ENCODE results near the gene TBC1D4. TPM values are rescaled to one million over a fixed set of nuclear protein-coding genes. Genes with fewer than 3 reads are reported as not detected.
A peak's percentile ranks its signal among the peaks of the same experiment; 100 is the strongest.

TBC1D4 gene
- polyA plus RNA-seq, 1 of the 3 experiments (the other 2 are of a cell fraction), result 8.8 TPM

GRCh38 chr13:75465236-75465635, 16.7 kb downstream of the TBC1D4 start:
- TF ChIP-seq EP300 (IDR thresholded peaks at IDR 0.05; ENCODE audit: borderline replicate concordance in 1 of 2, low read depth in 1 of 2, low read length in 1 of 2), result no peak
- WGBS (ENCODE audit: low lambda C conversion rate), result 100% methylated on average over 1 of the region's 1 CpG
- ChIA-PET CTCF (no interaction called here), POLR2A (no interaction called here)
- H4K20me1 ChIP-seq (ENCODE audit: insufficient read depth), result no peaks in the 10 kb centered on the region; the same call in 1 of the 2 replicates
- no peak overlapping the region for H3K4me3 ChIP-seq (ENCODE audit: low read depth in 2 of 2, low read length in 1 of 2)
- no peaks in the 10 kb centered on the region for H3K9me3 ChIP-seq
- no peak for DNase-seq
- no peaks in the 10 kb centered on the region; the same call in none of the 2 replicates for H3K79me2 ChIP-seq (ENCODE audit: insufficient read depth)
- no peaks in the 10 kb centered on the region for H3K27me3 ChIP-seq (ENCODE audit: insufficient read depth)
- peaks cover 0 to 3% of the 10 kb centered on the region in 2 experiments; a peak in 2 of 4 replicates for H3K4me1 ChIP-seq (ENCODE audit: control insufficient read depth in 1 of 2, insufficient read depth in 2 of 2, low read depth in 1 of 2, low read length in 1 of 2)
- no peak overlapping the region for H3K4me2 ChIP-seq
- H3K36me3 ChIP-seq (replicated peaks in 1 of 2; ENCODE audit: control insufficient read depth in 1 of 2, insufficient read depth in 2 of 2, low read length in 1 of 2), result no peaks in the 10 kb centered on the region
- H3K27ac ChIP-seq (ENCODE audit: low read depth in 2 of 2, low read length in 1 of 2), result no peak overlapping the region
- no peak overlapping the region for H2AFZ ChIP-seq (ENCODE audit: low read depth)
- no peaks in the 10 kb centered on the region for H3F3A ChIP-seq (replicated peaks; ENCODE audit: insufficient read depth)
- no peaks in the 10 kb centered on the region for H3K9me2 ChIP-seq
- H3K9ac ChIP-seq, result no peak overlapping the region

- Histone ChIP-seq H3K27ac (ENCODE audit: low read depth in 2 of 2, low read length in 1 of 2) (no peak overlapping the region), H3K27me3 (ENCODE audit: insufficient read depth) (no peaks in the 10 kb centered on the region), H3K4me3 (ENCODE audit: low read depth in 2 of 2, low read length in 1 of 2) (no peak overlapping the region), H3K4me1 (ENCODE audit: control insufficient read depth in 1 of 2, insufficient read depth in 2 of 2, low read depth in 1 of 2, low read length in 1 of 2) (peaks cover 0 to 10% of the 10 kb centered on the region in 2 experiments; a peak in 3 of 4 replicates), H3K9me2 (no peaks in the 10 kb centered on the region), H3K9me3 (no peaks in the 10 kb centered on the region), H3K79me2 (ENCODE audit: insufficient read depth) (peaks cover 5% of the 10 kb centered on the region; the same call in 1 of the 2 replicates), H2AFZ (ENCODE audit: low read depth) (no peak overlapping the region), H3F3A (replicated peaks; ENCODE audit: insufficient read depth) (no peaks in the 10 kb centered on the region), H4K20me1 (ENCODE audit: insufficient read depth) (no peaks in the 10 kb centered on the region; the same call in 1 of the 2 replicates), H3K4me2 (no peak overlapping the region), H3K36me3 (replicated peaks in 1 of 2; ENCODE audit: control insufficient read depth in 1 of 2, insufficient read depth in 2 of 2, low read length in 1 of 2) (peaks cover 0 to 2% of the 10 kb centered on the region in 2 experiments), H3K9ac (no peak overlapping the region)
- no peak for DNase-seq
- TF ChIP-seq TCF12 (IDR thresholded peaks at IDR 0.05) (0 out of 2 replicates have a peak, but pooled peaks have one; percentile 14), FOXM1 (IDR thresholded peaks at IDR 0.05; ENCODE audit: low read depth) (no peak)
- CTCF ChIA-PET, result interaction anchor here (1.3 to 1.6 kb wide), 2 partner anchors 11 to 21 kb away, joined by 3 to 5 read pairs; partner anchors contain the start of gene TBC1D4
- POLR2A ChIA-PET, result no interaction called here
These were observed 20.7 kb downstream of the TBC1D4 start for GRCh38 chr13:75461314-75461713.

- Histone ChIP-seq H3K27ac (ENCODE audit: low read depth in 2 of 2, low read length in 1 of 2) (no peak overlapping the region), H4K20me1 (ENCODE audit: insufficient read depth) (no peaks in the 10 kb centered on the region; the same call in 1 of the 2 replicates), H2AFZ (ENCODE audit: low read depth) (no peak overlapping the region), H3K4me3 (ENCODE audit: low read depth in 2 of 2, low read length in 1 of 2) (no peak overlapping the region), H3K4me1 (ENCODE audit: control insufficient read depth in 1 of 2, insufficient read depth in 2 of 2, low read depth in 1 of 2, low read length in 1 of 2) (peaks cover 0 to 10% of the 10 kb centered on the region in 2 experiments; a peak in 3 of 4 replicates), H3F3A (replicated peaks; ENCODE audit: insufficient read depth) (no peaks in the 10 kb centered on the region), H3K79me2 (ENCODE audit: insufficient read depth) (peaks cover 5% of the 10 kb centered on the region; the same call in 1 of the 2 replicates), H3K9me3 (no peaks in the 10 kb centered on the region), H3K9ac (no peak overlapping the region), H3K27me3 (ENCODE audit: insufficient read depth) (no peaks in the 10 kb centered on the region), H3K36me3 (replicated peaks in 1 of 2; ENCODE audit: control insufficient read depth in 1 of 2, insufficient read depth in 2 of 2, low read length in 1 of 2) (peaks cover 0 to 2% of the 10 kb centered on the region in 2 experiments), H3K4me2 (no peak overlapping the region), H3K9me2 (no peaks in the 10 kb centered on the region)
- no peak for DNase-seq
- POLR2A ChIA-PET, result no interaction called here
- WGBS (ENCODE audit: low lambda C conversion rate), result 65% methylated on average over 5 of the region's 5 CpGs
- CTCF ChIA-PET, result interaction anchor here (1.3 to 1.6 kb wide), 2 partner anchors 12 to 21 kb away, joined by 3 to 5 read pairs; partner anchors contain the start of gene TBC1D4
- TF ChIP-seq USF2 (IDR thresholded peaks at IDR 0.05; ENCODE audit: borderline replicate concordance, low read depth, low read length) (no peak), YY1 (IDR thresholded peaks at IDR 0.05; ENCODE audit: low read depth) (no peak), TCF12 (IDR thresholded peaks at IDR 0.05) (no peak), USF1 (IDR thresholded peaks at IDR 0.05; ENCODE audit: borderline replicate concordance, low read depth) (no peak), FOSL2 (IDR thresholded peaks at IDR 0.05; ENCODE audit: borderline replicate concordance, low read depth) (no peak), FOXM1 (IDR thresholded peaks at IDR 0.05; ENCODE audit: low read depth) (no peak), REST (IDR thresholded peaks at IDR 0.05; ENCODE audit: low read depth, low read length) (no peak), JUND (IDR thresholded peaks at IDR 0.05) (no peak), GABPA (IDR thresholded peaks at IDR 0.05; ENCODE audit: low read depth) (no peak), GATA2 (CRISPR knock-in tag; IDR thresholded peaks at IDR 0.05) (no peak), RXRA (IDR thresholded peaks at IDR 0.05; ENCODE audit: borderline replicate concordance, low read depth) (no peak), TAF1 (IDR thresholded peaks at IDR 0.05; ENCODE audit: borderline replicate concordance, low read depth, low read length) (no peak), ZBTB33 (IDR thresholded peaks at IDR 0.05; ENCODE audit: borderline replicate concordance, low read depth) (no peak)
These were observed 21.3 kb downstream of the TBC1D4 start for GRCh38 chr13:75460644-75461043.

Measured in SK-N-SH (cell line).